ENCODE results near the gene ANO4.

GRCh38 chr12:101174541-101174940 lies 380.0 kb downstream of the ANO4 start:
- no peak for TF ChIP-seq CTCF (IDR thresholded peaks at IDR 0.05; ENCODE audit: low read depth, low read length)
- no peak for TF ChIP-seq POLR2A (IDR thresholded peaks at IDR 0.05; ENCODE audit: extremely low read depth, insufficient read length)
- TF ChIP-seq MAX (IDR thresholded peaks at IDR 0.05; ENCODE audit: low read depth, low read length): no peak
- no peak for TF ChIP-seq MYC (IDR thresholded peaks at IDR 0.05; ENCODE audit: low read depth, low read length)

All from NB4 (cell line).